Neuron (in vitro differentiated cells): ENCODE measurements around the gene ANGPTL4.

ENCODE experiments used
- H2AFZ ChIP-seq: one replicate; pipeline ENCODE4 v1.6.1; 2013; ENCODE audit warnings: low read depth, mild to moderate bottlenecking, inconsistent platforms, low read length, moderate library complexity
- H3K27me3 ChIP-seq: one replicate; pipeline ENCODE4 v1.6.1; 2013; ENCODE audit warnings: low read length; ENCODE audit not compliant: insufficient read depth
- H3K36me3 ChIP-seq: one replicate; pipeline ENCODE4 v1.6.1; 2013; ENCODE audit warnings: low read length; ENCODE audit not compliant: insufficient read depth
- H3K4me1 ChIP-seq: one replicate; pipeline ENCODE4 v1.6.1; 2013; ENCODE audit warnings: low read length; ENCODE audit not compliant: insufficient read depth
- H3K4me3 ChIP-seq: 2 replicates; pipeline ENCODE4 v1.5.1; 2013; ENCODE audit warnings: mild to moderate bottlenecking, low read length, moderate library complexity
- H3K9me3 ChIP-seq: one replicate; pipeline ENCODE4 v1.6.1; 2013; ENCODE audit warnings: low read length

ANGPTL4 gene

GRCh38 chr19:8393192-8393870 is 29.4 kb downstream of the ANGPTL4 start:
- H3K4me3 ChIP-seq = no peak overlapping the region
- H3K4me1 ChIP-seq = peaks cover 14% of the 10 kb centered on the region
- no peaks in the 10 kb centered on the region for H3K27me3 ChIP-seq
- no peaks in the 10 kb centered on the region for H3K36me3 ChIP-seq
- H3K9me3 ChIP-seq = no peaks in the 10 kb centered on the region
- no peak overlapping the region for H2AFZ ChIP-seq

- Histone ChIP-seq H3K9me3 (no peaks in the 10 kb centered on the region), H3K4me3 (no peak overlapping the region), H3K27me3 (no peaks in the 10 kb centered on the region), H3K4me1 (peaks cover 14% of the 10 kb centered on the region), H3K36me3 (no peaks in the 10 kb centered on the region), H2AFZ (no peak overlapping the region)
Observed at GRCh38 chr19:8393871-8394250, 29.9 kb downstream of the ANGPTL4 start.

DNA sequence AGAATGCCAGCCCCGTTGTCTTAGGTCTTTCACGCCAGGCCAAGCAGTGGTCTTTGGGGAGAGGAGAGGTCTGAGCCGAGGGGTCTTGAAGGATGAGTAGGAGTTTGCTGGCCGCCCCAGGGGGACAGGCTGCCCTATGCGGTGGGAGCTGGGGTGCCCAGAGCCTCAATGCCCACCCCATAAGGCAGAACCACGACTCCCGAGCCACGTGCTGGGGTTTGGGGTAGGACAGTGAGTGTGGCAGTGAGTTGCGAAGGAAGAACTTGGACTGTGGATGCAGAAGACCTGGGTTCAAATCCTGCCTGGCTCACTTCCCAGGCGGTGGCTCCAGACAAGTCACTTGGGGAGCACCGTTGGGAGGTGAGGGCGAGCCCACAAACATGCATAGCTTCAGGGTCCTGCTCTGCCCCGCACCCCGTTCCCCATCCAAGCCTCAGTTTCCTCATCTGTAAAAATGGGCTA is 31.7 kb downstream of the ANGPTL4 start:
- H3K4me1 ChIP-seq = peaks cover 14% of the 10 kb centered on the region
- no peak overlapping the region for H3K4me3 ChIP-seq
- H3K27me3 ChIP-seq = no peaks in the 10 kb centered on the region
- H2AFZ ChIP-seq = no peak overlapping the region
- no peaks in the 10 kb centered on the region for H3K9me3 ChIP-seq
- H3K36me3 ChIP-seq = peaks cover 12% of the 10 kb centered on the region

DNA sequence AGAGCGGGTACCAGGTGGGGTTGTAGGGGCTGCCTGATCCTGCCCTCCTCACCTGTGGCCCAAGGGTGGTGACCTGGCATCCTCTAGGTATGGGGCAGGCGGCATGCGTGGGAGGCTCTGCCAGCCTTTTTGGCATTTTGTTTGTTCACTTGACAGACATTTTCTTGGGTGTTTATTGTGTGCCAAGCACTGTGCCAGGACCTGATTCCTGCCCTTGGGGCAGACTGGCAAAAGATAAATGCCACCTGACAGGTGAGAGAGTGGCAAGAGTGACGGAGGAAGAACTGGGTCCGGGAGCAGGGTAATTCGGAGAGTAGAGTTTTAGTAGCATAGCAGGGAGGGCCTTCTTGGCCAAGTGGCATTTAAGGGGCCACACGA is 32.2 kb downstream of the ANGPTL4 start:
- Histone ChIP-seq H3K4me3 (no peak overlapping the region), H2AFZ (no peak overlapping the region), H3K27me3 (no peaks in the 10 kb centered on the region), H3K9me3 (no peaks in the 10 kb centered on the region), H3K36me3 (peaks cover 12% of the 10 kb centered on the region), H3K4me1 (peaks cover 10% of the 10 kb centered on the region)

- H3K4me1 ChIP-seq = peaks cover 5% of the 10 kb centered on the region
- no peak overlapping the region for H3K4me3 ChIP-seq
- peaks cover 14% of the 10 kb centered on the region for H3K36me3 ChIP-seq
- no peak overlapping the region for H2AFZ ChIP-seq
- no peaks in the 10 kb centered on the region for H3K9me3 ChIP-seq
- H3K27me3 ChIP-seq = no peaks in the 10 kb centered on the region
Observed at GRCh38 chr19:8396563-8397203, 32.7 kb downstream of the ANGPTL4 start.

DNA sequence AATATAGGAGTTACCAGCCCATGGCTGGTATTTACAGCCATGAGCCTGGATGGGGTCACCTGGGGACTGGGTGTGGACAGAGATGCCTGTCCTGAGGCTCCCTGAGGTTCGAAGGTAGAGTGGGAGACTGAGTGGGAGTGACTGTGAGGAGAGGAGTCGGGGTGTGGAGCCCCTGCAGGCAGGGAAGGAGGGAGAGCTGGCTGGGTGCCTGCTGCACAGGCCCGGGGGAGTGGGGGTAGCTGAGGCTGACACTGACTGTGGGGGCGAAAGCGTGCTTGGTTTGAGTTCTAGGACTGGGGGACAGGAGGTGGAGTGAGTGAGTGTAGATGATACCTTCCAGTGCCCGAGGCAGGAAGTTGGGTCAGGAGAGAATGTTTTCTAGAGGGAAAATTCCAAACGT is 33.3 kb downstream of the ANGPTL4 start:
- H2AFZ ChIP-seq = no peak overlapping the region
- H3K4me1 ChIP-seq = peaks cover under 1% of the 10 kb centered on the region
- no peaks in the 10 kb centered on the region for H3K27me3 ChIP-seq
- no peaks in the 10 kb centered on the region for H3K9me3 ChIP-seq
- H3K4me3 ChIP-seq = no peak overlapping the region
- H3K36me3 ChIP-seq = peaks cover 20% of the 10 kb centered on the region

DNA sequence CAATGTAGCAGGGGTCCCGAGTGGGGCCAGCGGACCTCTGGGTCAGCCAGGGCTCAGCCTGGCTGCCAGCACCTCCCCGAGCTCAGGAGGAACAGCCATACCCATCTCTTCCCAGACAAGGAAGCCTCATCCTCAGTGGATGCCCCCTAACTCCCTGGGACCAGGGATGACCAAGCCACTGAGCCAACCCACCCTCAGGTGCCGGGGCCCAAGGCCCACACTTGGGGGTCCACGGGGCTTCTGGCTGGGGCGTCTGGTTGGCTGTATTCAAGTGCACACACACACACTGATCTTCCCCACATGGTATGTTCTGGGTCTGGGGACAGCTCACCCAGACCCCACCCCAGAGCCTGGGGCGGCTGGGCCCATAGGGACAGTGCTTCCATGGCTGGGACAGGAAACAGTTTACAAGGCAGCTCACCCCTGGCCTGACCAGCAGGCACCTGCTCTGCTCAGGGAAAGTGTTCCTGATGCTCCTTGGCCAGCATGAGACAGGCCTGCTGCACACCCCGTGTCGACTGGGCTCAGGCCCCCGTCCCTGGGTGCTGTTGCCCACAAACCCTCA is 33.9 kb downstream of the ANGPTL4 start:
- Histone ChIP-seq H3K4me3 (no peak overlapping the region), H3K4me1 (no peaks in the 10 kb centered on the region), H3K27me3 (no peaks in the 10 kb centered on the region), H3K36me3 (peaks cover 24% of the 10 kb centered on the region), H2AFZ (no peak overlapping the region), H3K9me3 (no peaks in the 10 kb centered on the region)

DNA sequence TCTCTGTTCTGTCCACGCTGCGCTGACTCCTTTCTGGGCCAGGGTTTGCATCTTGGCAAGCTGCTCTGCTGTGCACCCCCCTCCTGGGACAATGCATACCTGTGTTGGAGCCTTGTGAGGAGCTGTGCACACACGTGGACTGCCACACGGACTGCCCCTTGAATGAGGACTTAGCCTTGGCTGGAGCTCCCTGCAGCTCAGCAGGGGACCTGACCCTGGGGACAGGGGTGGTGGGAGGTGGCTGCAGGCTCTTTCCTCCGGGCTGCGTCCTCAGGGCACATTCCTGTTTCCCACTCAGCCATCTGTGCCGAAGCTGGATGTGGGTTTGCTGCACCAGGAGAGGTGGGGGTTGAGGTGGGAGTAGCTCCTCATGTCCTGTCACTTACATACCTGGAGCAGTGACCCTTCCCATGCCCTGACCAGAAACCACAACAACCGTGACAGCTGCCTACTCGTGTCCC is 34.4 kb downstream of the ANGPTL4 start:
- no peak overlapping the region for H3K4me3 ChIP-seq
- no peaks in the 10 kb centered on the region for H3K27me3 ChIP-seq
- H3K9me3 ChIP-seq = no peaks in the 10 kb centered on the region
- H2AFZ ChIP-seq = no peak overlapping the region
- H3K36me3 ChIP-seq = peaks cover 29% of the 10 kb centered on the region
- H3K4me1 ChIP-seq = no peaks in the 10 kb centered on the region

- peaks cover 41% of the 10 kb centered on the region for H3K36me3 ChIP-seq
- H3K4me3 ChIP-seq = no peak overlapping the region
- H3K4me1 ChIP-seq = no peaks in the 10 kb centered on the region
- no peaks in the 10 kb centered on the region for H3K27me3 ChIP-seq
- H2AFZ ChIP-seq = no peak overlapping the region
- no peaks in the 10 kb centered on the region for H3K9me3 ChIP-seq
Observed at GRCh38 chr19:8399681-8400188, 35.8 kb downstream of the ANGPTL4 start.

DNA sequence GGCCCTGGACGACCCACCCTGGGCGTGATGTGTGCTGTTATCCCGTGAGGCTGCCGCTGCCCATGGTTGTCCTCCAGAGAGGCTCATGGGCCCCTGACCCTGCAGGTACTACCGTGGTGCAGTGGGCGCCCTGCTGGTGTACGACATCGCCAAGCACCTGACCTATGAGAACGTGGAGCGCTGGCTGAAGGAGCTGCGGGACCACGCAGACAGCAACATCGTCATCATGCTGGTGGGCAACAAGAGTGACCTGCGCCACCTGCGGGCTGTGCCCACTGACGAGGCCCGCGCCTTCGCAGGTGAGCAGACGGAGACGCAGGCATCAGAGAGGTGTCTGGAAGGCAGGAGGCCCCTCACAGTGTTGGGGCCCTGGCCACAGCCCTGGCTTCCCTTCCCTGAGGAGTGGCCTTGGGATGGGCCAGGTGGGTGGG is 38.0 kb downstream of the ANGPTL4 start:
- Histone ChIP-seq H3K27me3 (no peaks in the 10 kb centered on the region), H3K36me3 (peaks cover 45% of the 10 kb centered on the region), H3K4me3 (no peak overlapping the region)

DNA sequence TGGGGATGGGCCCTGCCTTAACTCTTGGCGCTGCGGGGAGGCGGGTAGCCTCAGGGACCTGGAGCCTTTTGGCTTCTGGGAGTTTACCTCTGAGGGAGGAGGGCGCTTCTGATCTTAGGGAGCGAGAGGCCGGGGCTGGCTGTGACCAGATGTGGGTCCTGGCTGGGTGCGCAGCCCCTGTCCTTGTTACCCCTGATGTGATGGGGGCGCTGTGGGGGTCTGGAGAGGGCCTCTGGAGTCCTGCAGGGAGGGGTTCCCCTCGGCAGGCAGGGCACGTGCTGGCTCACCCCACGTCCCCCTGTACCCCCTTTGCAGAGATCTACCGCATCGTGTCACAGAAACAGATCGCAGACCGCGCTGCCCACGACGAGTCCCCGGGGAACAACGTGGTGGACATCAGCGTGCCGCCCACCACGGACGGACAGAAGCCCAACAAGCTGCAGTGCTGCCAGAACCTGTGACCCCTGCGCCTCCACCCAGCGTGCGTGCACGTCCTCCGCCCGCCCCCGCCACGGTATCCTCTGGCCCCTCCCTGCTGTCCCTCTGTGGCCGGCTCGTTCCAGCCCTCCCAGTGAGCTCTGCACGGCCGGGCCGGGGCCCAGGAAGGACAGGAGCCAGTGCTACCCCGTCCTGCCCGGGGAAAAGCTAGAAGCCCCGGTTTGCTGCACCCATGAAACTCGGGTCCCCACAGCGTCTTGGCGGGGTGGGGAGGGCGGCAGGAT is 39.3 kb downstream of the ANGPTL4 start:
- no peak overlapping the region for H2AFZ ChIP-seq
- H3K36me3 ChIP-seq = peaks cover 45% of the 10 kb centered on the region
- no peaks in the 10 kb centered on the region for H3K4me1 ChIP-seq
- no peaks in the 10 kb centered on the region for H3K9me3 ChIP-seq
- no peak overlapping the region for H3K4me3 ChIP-seq
- no peaks in the 10 kb centered on the region for H3K27me3 ChIP-seq

More for the DNA sequence above, 38.0 kb downstream of the ANGPTL4 start:
- Histone ChIP-seq H3K9me3 (no peaks in the 10 kb centered on the region), H3K4me1 (no peaks in the 10 kb centered on the region), H2AFZ (no peak overlapping the region)

DNA sequence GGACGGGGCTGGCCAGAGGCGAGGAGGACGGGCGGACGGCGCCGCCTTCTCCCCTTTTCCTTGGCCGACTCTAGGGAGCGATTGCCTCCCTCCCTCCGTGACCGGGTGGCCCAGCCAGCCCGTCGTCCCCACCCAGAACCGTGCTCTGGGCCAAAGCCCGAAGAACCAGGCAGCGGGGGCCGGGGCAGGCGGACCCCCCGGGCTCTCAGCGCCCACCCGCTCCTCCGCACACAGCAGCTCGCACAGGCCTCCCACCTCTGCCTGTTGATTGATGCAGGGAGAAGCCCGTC is 39.8 kb downstream of the ANGPTL4 start:
- Histone ChIP-seq H3K9me3 (no peaks in the 10 kb centered on the region), H3K4me1 (no peaks in the 10 kb centered on the region), H3K4me3 (no peak overlapping the region), H3K27me3 (no peaks in the 10 kb centered on the region), H3K36me3 (peaks cover 45% of the 10 kb centered on the region), H2AFZ (no peak overlapping the region)
